Right atrium auricular region (tissue), 2 donors: ENCODE measurements around the gene MAGI1. TPM values are rescaled to one million over a fixed set of nuclear protein-coding genes. Genes with fewer than 3 reads are reported as not detected.
"Not testable (repeated sequence)": the region's sequence is repeated elsewhere in the genome, so short reads cannot be mapped to it uniquely, and the experiment has no call there.

ENCODE experiments used
- DNase-seq: peaks from one replicate; pipeline ENCODE4 v3.0.0-alpha.2; 2019; ENCODE audit warnings: low spot score
- H3K27ac ChIP-seq, 2 donors: fragments of 200-600 bp; sonication (generic); 1 replicate in 1 of 2; 2 replicates in 1 of 2; pipeline ENCODE4 v1.5.1; 2016 to 2019
- H3K27me3 ChIP-seq, 2 donors: fragments of 200-600 bp; sonication (generic); one replicate each; pipeline versions ENCODE4 v1.5.1 to v1.6.0; 2017 to 2019
- H3K36me3 ChIP-seq: fragments of 200-600 bp; sonication (generic); one replicate; pipeline ENCODE4 v1.5.1; 2016
- H3K4me1 ChIP-seq, 2 donors: fragments of 200-600 bp; sonication (generic); one replicate each; pipeline versions ENCODE4 v1.5.1 to v1.6.0; 2017 to 2019
- H3K4me3 ChIP-seq, 2 donors: fragments of 200-600 bp; sonication (generic); 1 replicate in 1 of 2; 2 replicates in 1 of 2; pipeline ENCODE4 v1.5.1; 2017 to 2019; ENCODE audit warnings: mild to moderate bottlenecking in 1 of 2, moderate library complexity in 1 of 2
- H3K9me3 ChIP-seq, 2 donors: fragments of 200-600 bp; sonication (generic); one replicate each; pipeline ENCODE4 v1.5.1; 2019
- total RNA-seq, 2 donors: library from RNA; depleted of rRNA; stranded (reverse); fragments of >200 nt; gene quantifications; one replicate each; pipeline ENCODE4 v1.1.0, GENCODE V29; 2016
- TF ChIP-seq, protein P1 (sequence below), 2 donors: fragments of 200-600 bp; sonication (generic); IDR thresholded peaks; one replicate each; pipeline ENCODE4 v1.5.1; 2019; ENCODE audit warnings: antibody characterized with exemption in 2 of 2

Gene MAGI1
- total RNA-seq, 2 donors from 2014 or later: 28.5 to 34.8 TPM

DNA sequence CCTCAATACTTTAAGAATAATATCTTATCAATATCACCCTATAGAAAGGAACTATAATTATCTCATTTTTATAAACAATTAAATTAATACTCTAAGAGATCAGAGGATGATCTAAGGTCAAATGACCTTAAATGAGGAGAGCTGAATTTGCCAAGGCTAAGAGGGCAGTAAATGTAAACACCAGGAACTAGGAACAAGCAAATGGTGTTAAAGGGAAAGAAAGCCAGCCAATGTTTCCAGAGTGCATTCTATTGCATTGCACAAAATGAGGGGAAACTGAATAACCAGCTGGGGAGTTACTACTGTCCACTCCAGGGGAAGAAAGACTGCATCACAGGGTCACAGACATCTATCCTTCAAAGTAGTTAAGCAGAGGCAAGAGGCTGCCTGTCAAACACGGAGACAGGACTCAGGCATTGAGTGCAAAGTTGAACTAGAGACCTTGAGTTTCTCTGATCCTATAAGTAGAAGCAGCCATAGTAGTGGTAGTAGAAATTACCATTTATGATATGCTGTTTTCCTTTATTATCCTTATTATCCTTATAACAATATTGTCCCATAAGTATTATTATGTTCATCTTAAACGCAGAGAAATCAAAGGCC, 466.4 kb downstream of the MAGI1 start:
- no peaks in the 10 kb centered on the region for H3K36me3 ChIP-seq
- no peaks in the 10 kb centered on the region for H3K27me3 ChIP-seq
- no peak overlapping the region for H3K4me3 ChIP-seq
- TF ChIP-seq, protein P1, sequence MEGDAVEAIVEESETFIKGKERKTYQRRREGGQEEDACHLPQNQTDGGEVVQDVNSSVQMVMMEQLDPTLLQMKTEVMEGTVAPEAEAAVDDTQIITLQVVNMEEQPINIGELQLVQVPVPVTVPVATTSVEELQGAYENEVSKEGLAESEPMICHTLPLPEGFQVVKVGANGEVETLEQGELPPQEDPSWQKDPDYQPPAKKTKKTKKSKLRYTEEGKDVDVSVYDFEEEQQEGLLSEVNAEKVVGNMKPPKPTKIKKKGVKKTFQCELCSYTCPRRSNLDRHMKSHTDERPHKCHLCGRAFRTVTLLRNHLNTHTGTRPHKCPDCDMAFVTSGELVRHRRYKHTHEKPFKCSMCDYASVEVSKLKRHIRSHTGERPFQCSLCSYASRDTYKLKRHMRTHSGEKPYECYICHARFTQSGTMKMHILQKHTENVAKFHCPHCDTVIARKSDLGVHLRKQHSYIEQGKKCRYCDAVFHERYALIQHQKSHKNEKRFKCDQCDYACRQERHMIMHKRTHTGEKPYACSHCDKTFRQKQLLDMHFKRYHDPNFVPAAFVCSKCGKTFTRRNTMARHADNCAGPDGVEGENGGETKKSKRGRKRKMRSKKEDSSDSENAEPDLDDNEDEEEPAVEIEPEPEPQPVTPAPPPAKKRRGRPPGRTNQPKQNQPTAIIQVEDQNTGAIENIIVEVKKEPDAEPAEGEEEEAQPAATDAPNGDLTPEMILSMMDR (IDR thresholded peaks at IDR 0.05): no peak
- peaks cover 0 to 7% of the 10 kb centered on the region in 2 donors for H3K9me3 ChIP-seq
- peaks cover 0 to 21% of the 10 kb centered on the region in 2 donors for H3K4me1 ChIP-seq
- no peak overlapping the region for H3K27ac ChIP-seq
- DNase-seq: no peak

DNA sequence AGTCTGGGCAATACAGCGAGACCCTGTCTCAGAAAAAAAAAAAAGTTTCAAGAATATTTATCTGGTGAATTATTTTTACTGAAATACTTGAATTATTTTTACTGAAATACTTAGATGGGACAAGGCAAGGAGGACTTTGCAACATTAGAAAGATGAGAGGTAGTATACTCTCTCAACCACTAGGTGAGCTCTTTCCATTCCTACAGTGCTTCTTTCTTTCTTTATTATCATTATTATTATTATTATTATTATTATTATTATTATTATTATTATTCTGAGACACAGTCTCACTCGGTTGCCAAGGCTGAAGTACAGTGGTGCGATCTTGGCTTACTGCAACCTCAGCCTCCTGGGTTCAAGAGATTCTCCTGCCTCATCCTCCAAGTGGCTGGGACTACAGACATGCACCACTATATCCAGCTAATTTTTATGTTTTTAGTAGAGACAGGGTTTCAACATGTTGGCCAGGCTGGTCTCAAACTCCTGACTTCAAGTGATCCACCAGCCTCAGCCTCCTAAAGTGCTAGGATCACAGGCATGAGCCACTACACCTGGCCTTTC, 468.8 kb downstream of the MAGI1 start:
- TF ChIP-seq, protein P1 (IDR thresholded peaks at IDR 0.05): no peak
- Histone ChIP-seq H3K36me3 (no peaks in the 10 kb centered on the region), H3K9me3 (peaks cover 0 to 7% of the 10 kb centered on the region in 2 donors), H3K27ac (no peak overlapping the region), H3K27me3 (no peaks in the 10 kb centered on the region), H3K4me1 (peaks cover 0 to 13% of the 10 kb centered on the region in 2 donors), H3K4me3 (no peak overlapping the region)
- DNase-seq: no peak

DNA sequence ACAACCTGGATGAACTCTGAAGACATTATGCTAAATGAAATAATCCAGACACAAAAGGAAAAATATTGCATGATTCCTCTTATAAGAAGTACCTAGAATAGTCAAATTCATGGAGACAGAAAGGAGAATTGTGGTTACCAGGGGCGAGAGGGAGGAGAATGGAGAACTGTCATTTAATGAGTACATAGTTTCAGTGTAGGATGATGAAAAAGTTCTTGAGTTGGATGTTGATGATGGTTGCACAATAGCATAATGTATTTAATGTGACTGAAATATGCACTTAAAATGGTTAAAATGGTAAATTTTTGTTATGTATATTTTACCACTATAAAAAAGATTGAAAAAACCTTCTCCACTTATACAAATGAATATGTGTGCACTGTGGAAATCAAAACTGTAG, 469.6 kb downstream of the MAGI1 start:
- Histone ChIP-seq H3K4me1 (peaks cover 0 to 21% of the 10 kb centered on the region in 2 donors), H3K27me3 (no peaks in the 10 kb centered on the region), H3K4me3 (no peak overlapping the region), H3K9me3 (peaks cover 0 to 7% of the 10 kb centered on the region in 2 donors), H3K36me3 (no peaks in the 10 kb centered on the region), H3K27ac (peak overlapping the region in 1 of 2 donors; percentile 75)
- no peak for DNase-seq
- TF ChIP-seq, protein P1 (IDR thresholded peaks at IDR 0.05): no peak

DNA sequence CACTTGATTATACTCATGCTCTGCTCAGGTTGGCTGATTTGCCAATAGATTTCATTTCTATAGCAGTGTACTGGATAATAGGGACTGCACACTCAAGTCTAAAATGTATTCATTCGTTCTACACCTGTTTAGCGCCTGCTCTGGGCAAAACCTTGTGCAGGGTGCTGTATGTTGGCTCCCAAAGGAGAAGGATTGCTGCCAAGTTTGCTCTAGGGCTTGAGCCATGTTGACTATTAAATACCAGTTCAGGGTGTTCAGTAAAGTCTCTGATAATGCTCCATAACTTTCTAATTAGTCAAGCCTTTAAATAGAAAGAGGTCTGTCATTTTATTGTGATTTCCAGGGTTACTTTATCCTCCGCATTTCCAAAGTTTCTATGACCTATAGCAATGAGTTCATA, 470.2 kb downstream of the MAGI1 start:
- H3K4me3 ChIP-seq: no peak overlapping the region
- no peaks in the 10 kb centered on the region for H3K36me3 ChIP-seq
- H3K9me3 ChIP-seq: peaks cover 0 to 3% of the 10 kb centered on the region in 2 donors
- H3K27ac ChIP-seq: peak overlapping the region; percentile 8 to 75
- TF ChIP-seq, protein P1 (IDR thresholded peaks at IDR 0.05): no peak
- H3K27me3 ChIP-seq: no peaks in the 10 kb centered on the region
- no peak for DNase-seq
- H3K4me1 ChIP-seq: peaks cover 0 to 21% of the 10 kb centered on the region in 2 donors

DNA sequence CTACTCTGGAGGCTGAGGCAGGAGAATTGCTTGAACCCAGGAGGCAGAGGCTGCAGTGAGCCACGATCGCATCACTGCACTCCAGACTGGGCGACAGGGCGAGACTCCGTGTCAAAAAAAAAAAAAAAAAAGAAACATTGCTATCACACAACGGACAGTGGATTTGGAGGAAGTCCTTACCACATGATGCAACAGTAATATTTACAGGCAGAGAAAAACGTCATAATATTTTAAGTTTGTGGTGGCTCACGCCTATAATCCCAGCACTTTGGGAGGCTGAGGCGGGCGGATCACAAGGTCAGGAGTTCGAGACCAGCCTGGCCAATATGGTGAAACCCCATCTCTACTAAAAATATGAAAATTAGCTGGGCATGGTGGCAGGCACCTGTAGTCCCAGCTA, 473.0 kb downstream of the MAGI1 start:
- H3K4me1 ChIP-seq: peaks cover 0 to 21% of the 10 kb centered on the region in 2 donors
- not testable (repeated sequence) for H3K4me3 ChIP-seq, H3K27me3 ChIP-seq, DNase-seq, H3K27ac ChIP-seq, H3K9me3 ChIP-seq, H3K36me3 ChIP-seq

DNA sequence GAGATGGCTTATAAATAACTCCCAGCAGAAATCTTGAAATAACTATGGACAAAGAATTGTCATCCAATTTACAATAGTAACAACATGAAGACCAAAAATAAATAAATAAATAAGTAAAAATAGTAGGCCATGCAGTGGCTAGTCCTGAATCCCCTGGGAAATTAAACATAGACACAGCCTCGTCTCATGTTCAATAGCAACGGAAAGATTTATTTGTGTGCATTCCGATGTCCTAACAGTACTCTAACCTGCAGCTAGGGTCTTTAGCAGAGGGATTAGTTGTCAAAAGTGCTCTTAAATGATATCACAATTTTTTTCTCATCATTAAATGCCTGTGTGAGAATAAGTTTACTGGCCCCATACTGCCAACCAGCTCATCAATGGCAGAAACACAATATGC, 474.2 kb downstream of the MAGI1 start:
- Histone ChIP-seq H3K4me3 (no peak overlapping the region), H3K9me3 (no peaks in the 10 kb centered on the region), H3K36me3 (no peaks in the 10 kb centered on the region), H3K27me3 (no peaks in the 10 kb centered on the region), H3K4me1 (peaks cover 0 to 21% of the 10 kb centered on the region in 2 donors), H3K27ac (no peak overlapping the region)
- DNase-seq: no peak
- TF ChIP-seq, protein P1 (IDR thresholded peaks at IDR 0.05): peak in 1 of 2 donors; percentile 19
